ENCODE data around the gene PRLH. TPM values are rescaled to one million over a fixed set of nuclear protein-coding genes. Genes with fewer than 3 reads are reported as not detected.

Gene PRLH
- total and polyA plus RNA-seq, 2 of the 13 experiments (the other 11 are each of a cell fraction or from before 2014, with no cell fraction given), result not detected

GRCh38 chr2:237549643-237550415 is 16.5 kb upstream of the PRLH start (continued):
- TF ChIP-seq ISX (CRISPR knock-in tag; conservative IDR thresholded peaks at IDR 0.05) (no peak), JARID2 (CRISPR knock-in tag; IDR thresholded peaks at IDR 0.05; ENCODE audit: insufficient replicate concordance) (no peak), TGIF2 (CRISPR knock-in tag; IDR thresholded peaks at IDR 0.05) (no peak), ZNF235 (CRISPR knock-in tag; IDR thresholded peaks at IDR 0.05; ENCODE audit: borderline replicate concordance) (no peak), MYC (CRISPR knock-in tag; IDR thresholded peaks at IDR 0.05; ENCODE audit: borderline replicate concordance) (no peak; the same call in 1 of the 2 replicates), KLF9 (CRISPR knock-in tag; IDR thresholded peaks at IDR 0.05; ENCODE audit: low read depth) (no peak), IRX3 (CRISPR knock-in tag; IDR thresholded peaks at IDR 0.05; ENCODE audit: borderline replicate concordance, low read depth) (no peak), TARDBP (CRISPR knock-in tag; IDR thresholded peaks at IDR 0.05) (no peak; the same call in 1 of the 2 replicates), RARA (CRISPR knock-in tag; IDR thresholded peaks at IDR 0.05) (peak; percentile 20; the same call in 1 of the 2 replicates), ATM (IDR thresholded peaks at IDR 0.05; ENCODE audit: borderline replicate concordance) (no peak), ZNF576 (CRISPR knock-in tag; IDR thresholded peaks at IDR 0.05) (no peak), ZNF501 (CRISPR knock-in tag; IDR thresholded peaks at IDR 0.05) (peak; percentile 46; the same call in 1 of the 2 replicates), ZNF781 (CRISPR knock-in tag; IDR thresholded peaks at IDR 0.05; ENCODE audit: borderline replicate concordance, not compliant biosample characterization) (no peak), ARID4A (CRISPR knock-in tag; IDR thresholded peaks at IDR 0.05; ENCODE audit: borderline replicate concordance) (no peak; the same call in 1 of the 2 replicates), SOX13 (IDR thresholded peaks at IDR 0.05) (no peak), SOX13 (CRISPR knock-in tag; conservative IDR thresholded peaks at IDR 0.05 in 1 of 2, IDR thresholded peaks at IDR 0.05 in 1 of 2) (peak in 1 of 2 experiments; percentile 84; a peak in 2 of 4 replicates), SATB2 (CRISPR knock-in tag; IDR thresholded peaks at IDR 0.05) (no peak), PAF1 (CRISPR knock-in tag; IDR thresholded peaks at IDR 0.05) (no peak), SP4 (CRISPR knock-in tag; IDR thresholded peaks at IDR 0.05) (peak; percentile 66), ZNF335 (CRISPR knock-in tag; IDR thresholded peaks at IDR 0.05) (no peak), NPAS2 (CRISPR knock-in tag; IDR thresholded peaks at IDR 0.05; ENCODE audit: borderline replicate concordance) (no peak), ZNF550 (CRISPR knock-in tag; IDR thresholded peaks at IDR 0.05; ENCODE audit: borderline replicate concordance) (no peak), NR2F6 (IDR thresholded peaks at IDR 0.05) (0 out of 2 replicates have a peak, but pooled peaks have one; percentile 10), NR2F6 (CRISPR knock-in tag; IDR thresholded peaks at IDR 0.05) (no peak), NR2F1 (CRISPR knock-in tag; IDR thresholded peaks at IDR 0.05) (no peak), MAFF (IDR thresholded peaks at IDR 0.05; ENCODE audit: low read depth, low read length) (no peak), ZSCAN21 (CRISPR knock-in tag; IDR thresholded peaks at IDR 0.05; ENCODE audit: borderline replicate concordance) (no peak), ATF1 (CRISPR knock-in tag; IDR thresholded peaks at IDR 0.05) (no peak)
